HTR-8/SVneo (cell line): ENCODE measurements around the gene ANAPC16.

Source experiments
- DNase-seq: peaks from one replicate; pipeline ENCODE4 v3.0.0; 2011; ENCODE audit warnings: low spot score, mixed read lengths; ENCODE audit not compliant: insufficient read length
- FAIRE-seq: peaks from 2 replicates; lab custom pipeline; 2011; peaks lifted over from hg19 to GRCh38; lab: Jason Lieb, UNC

The ANAPC16 gene

DNA sequence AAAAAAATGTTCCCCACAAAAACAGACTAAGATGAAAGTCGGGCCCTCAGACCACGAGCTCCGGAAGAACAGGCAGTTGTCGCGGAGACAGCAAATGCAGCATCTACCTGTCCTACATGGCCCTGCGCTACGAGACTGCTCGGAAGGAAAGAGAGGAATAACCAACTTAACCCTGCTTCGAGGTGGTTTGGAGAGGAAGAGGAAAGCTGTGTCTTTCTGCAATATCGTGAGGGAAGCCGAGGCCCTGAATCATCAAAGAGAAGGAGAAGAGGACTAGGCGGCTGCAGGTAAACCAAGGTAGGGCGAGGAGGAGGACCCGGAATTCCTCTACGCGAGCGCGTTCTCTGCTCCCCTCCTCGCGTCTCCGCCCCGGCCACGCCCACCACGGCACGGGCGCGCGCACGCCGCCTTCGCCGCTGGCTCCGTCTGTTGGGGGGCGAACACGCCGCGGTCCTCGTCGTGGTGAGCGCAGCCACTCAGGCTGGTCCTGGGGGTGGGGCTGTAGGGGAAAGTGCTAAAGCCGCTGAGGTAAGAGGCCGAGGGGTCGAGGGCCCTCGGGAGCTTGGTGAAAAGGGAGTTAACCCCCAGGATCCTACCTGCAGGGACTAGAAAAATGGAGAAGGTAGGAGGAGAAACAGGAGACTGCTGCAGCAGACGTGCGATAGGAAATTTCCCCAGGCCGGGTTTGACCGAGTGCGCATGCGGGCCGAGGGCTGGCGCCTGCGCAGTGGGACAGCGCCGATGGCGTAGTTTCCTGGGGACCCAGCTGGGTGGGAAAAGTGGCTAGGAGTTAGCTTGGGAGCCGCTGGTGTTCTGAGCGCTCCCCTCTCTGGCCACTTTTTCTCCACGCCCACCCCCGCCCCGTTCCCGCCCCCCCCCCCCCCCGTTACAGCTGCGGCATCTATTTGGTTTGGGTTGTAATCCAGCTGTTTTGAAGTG, at the start of gene ANAPC16, which contains the start of gene ASCC1:
ANAPC16 (plus strand) TSS at position 402 of the 939 bp plus-strand sequence. CDS start 7,903 bp downstream, outside the sequence.
ASCC1 (minus strand) TSS at position 666 of the 939 bp plus-strand sequence. CDS start 2,978 bp downstream, outside the sequence.
- FAIRE-seq, result peak; percentile 92
- peak; percentile 91 for DNase-seq

DNA sequence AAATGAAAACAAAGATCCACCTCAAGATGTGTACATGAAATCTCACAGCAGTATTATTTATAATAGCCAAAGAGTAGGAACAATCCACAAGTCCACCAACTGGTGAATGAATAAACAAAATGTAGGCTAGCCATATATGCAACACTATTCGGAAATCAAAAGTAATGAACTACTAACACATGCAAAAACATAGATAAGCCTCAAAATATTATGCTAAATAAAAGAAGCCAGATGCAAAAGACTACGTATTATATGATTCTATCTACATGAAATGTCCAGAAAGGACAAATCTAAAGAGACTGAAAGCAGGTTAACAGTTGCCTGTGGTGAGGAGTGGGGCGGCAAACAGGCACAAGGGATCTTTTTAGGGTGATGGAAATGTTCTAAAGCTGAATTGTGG, 48.7 kb upstream of the ANAPC16 start:
- no peak for FAIRE-seq
- DNase-seq, result no peak

DNA sequence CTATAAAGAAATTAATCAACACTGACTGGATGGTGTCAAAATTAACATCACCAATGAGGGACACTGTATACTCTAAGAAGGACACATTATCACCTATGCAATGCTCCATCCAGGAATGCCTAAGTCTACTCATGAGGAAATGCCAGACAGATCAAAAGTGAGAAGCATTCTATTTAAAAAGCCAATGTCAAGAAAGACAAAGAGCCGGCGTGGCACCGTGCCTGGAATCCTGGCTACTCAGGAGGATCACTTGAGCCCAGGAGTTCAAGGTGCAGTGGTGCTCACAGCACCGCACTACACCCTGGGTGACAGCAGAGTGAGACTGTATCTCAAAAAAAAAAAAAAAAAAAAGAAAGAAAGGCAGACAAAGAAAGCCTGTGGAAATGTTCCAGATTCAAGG, 45.5 kb upstream of the ANAPC16 start:
- FAIRE-seq (no peak), DNase-seq (no peak)

DNA sequence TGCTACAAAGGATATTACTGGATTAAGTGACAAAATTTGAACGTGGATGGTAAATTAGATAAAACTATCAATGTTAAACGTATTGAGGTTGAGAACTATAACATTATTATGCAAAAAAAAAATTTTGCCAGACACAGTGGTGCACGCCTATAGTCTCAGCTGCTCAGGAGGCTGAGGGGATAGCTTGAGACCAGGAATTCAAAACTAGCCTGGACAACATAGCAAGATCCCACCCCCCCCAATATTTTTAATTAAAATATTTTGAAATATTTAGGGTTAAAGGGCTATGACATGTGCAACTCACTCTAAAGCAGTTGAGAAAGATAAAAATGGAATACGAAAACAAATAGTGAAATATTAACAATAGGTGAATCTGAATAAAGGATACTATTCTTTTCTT, 45.1 kb upstream of the ANAPC16 start:
- DNase-seq (no peak), FAIRE-seq (no peak)

DNA sequence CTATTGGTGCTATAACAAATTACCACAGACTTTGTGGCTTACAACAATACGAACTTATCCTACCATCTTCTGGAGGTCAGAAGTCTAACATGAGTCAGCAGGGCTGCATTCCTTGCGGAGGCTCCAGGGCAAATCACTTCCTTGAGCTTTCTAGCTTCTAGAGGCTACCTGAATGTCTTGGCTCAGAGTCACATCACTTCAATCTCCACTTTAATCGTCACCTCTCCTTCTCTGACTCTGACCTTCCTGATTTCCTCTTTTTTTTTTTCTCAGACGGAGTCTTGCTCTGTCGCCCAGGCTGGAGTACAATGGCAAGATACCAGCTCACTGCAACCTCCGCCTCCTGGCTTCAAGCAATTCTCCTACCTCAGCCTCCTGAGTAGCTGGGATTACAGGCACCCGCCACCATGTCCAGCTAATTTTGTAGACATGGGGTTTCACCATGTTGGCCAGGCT, 44.6 kb upstream of the ANAPC16 start:
- no peak for FAIRE-seq
- peak; percentile 64 for DNase-seq

DNA sequence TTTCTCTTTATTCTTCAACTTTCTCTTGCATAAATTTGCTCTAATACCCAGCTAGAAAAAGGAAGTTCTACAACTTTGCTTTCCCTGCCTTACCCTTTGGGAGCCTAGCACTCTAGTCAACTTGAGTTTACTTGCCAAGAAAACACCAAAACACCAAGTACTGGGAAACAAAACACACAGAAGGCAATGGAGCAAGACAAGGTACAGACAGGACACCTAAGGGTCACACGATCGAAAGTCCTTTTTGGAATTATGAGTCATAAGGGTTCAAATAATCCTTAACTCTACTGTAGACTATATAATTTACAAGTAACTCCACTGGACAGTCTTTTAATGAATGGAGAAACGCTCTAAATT, 42.6 kb upstream of the ANAPC16 start:
- FAIRE-seq (no peak), DNase-seq (no peak)

DNA sequence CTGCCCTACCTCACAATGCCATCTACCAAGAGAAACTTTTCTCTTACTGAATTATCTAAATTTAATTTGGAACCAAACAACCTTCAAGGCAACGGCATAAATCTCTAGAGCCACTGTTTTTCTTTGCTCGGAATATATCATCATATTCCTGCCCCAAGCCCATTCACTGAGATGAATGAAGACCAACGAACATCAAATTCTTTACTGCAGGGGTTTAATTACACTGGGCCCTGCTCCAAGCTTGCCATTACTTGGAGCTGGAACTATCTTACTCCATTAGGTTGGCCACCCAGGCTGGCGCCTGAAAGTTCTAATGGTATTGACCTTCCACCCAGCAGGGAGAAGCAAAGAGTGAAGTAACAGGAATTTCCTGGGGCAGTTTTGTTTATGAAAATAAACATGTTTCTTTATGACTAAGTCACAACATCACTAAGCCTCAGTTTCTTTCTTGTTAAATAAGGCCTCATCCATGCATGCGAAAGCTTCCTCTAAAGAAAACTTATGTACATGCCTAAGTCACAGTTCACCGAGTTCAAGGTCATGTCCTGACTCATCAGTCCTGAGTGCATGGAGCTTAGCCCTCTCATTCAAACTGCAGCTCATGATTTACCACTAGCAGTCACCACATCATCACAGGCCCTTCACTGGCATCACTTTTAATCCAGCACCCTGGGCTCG, 42.1 kb upstream of the ANAPC16 start:
- FAIRE-seq (peak; percentile 42), DNase-seq (no peak)

DNA sequence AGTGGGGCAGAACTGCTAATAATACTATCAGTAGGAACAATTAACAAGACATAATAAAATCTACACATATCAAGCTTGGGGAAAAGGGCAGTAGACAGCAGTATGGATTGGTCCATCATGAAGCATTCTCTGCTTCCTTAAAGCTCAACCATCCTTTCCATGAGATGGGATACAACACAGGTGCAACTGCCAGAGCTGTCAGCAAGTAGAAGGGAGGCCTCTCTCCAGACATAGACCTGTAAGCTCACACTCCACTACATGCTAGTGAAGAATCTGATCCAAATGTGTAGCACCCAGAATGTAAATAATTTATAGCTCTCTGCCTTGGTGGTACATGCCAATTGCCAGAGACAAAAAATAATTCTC, 41.5 kb upstream of the ANAPC16 start:
- no peak for FAIRE-seq
- no peak for DNase-seq

DNA sequence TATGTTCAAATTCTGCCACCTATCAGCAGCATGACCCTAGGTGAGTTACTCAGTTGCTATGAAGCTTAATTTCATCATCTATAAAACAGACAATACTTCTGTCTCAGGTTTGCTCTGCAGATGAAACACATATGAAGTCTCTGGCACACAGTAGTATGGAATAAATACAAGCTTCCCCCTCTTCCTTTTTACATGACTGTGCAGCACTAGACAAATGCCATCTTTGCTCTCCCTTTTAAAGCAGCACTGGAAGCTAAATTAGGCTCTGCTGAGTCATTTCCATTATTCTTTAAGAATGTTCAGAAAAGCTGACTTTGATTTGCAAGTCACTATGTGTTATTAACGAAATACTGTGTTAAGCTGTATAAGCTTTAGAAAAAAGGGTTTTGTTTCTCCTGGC, 40.7 kb upstream of the ANAPC16 start:
- FAIRE-seq, result no peak
- DNase-seq, result no peak

DNA sequence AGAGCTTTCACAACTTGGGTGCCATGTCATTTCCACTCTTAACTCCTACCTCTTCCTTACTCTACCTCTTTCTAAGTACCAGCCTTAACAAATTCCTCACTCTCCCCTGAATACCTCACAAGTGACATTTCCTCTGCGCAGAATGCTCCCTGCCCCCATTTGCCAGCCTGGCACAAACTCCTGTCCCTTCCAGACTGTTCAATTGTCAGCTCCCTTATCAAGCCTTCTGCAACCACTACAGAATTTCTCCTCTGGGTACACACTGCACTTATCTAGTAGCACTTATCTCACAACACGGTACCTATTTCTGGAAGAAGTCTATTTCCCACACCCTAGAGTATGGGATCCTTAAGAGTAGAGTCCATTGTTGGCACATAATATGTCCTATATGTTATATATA, 39.1 kb upstream of the ANAPC16 start:
- DNase-seq, result no peak
- FAIRE-seq, result no peak

DNA sequence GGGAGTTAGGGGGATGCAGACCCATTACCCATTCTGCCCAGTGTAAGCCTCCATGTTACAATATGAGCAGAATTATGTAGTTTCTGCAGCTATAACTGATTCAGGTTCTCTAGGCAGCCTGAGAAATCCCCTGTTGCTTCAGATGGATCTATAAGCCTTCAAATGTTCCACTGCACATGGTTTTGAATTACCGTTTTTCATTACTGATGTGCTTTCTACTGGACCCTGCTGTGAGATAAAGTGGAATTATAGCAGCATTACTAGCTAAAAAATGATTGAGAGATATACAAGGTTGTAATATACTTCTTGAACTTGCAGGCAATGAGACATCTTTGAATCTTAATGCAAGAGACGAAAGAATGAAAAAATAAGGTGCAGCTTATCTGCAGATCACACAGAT, 38.4 kb upstream of the ANAPC16 start:
- DNase-seq (no peak), FAIRE-seq (no peak)

DNA sequence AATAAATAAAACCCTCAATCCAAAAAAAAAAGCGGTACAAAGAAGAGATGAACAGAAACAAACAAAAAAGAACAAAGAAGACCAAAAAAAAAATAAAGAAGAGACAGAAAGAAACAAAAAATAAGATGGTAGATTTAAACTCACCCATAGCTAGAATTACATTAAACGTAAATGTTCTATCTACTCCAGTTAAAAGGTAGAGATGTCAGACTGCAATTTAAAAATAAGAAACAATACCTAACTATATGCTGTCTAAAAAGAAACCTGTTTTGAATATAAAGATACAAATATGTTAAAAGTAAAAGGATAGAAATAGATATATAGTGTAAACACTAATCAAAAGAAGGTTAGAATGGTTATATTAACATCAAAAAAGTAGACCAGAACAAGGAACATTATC, 31.7 kb upstream of the ANAPC16 start:
- no peak for FAIRE-seq
- no peak for DNase-seq

DNA sequence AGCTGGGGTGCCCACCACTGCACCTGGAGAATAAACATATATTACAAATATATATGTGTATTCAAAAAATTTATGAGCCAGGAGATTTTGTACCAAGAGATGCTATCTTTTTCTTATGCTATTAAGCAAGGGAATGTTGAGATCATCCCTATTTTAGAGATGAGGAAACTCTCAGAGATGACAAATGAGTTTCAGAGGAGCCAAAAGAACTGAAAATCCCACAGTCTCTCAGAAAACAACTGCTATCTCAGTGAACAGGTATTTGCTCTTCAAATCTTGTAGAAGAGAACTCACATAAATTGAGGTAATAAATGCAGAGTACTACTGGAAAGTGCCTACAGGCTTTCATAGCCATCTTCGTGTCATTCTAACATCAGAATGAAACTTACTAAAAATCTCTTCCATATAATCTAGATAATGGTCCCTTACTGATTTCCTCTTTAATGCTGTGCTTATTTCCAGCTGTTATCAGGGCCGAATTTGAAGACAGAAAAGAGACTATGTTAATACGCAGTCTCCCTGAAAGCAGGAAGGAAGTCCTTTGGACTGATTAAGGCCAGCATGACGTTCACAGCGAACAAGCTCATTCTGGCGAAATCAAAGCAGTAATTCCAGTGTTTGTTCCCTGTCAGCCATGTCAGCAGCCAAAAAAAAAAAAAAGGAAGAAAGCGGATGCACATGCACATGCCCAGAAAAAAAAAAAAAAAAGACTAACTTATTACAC, 29.4 kb upstream of the ANAPC16 start:
- no peak for DNase-seq
- FAIRE-seq, result no peak

DNA sequence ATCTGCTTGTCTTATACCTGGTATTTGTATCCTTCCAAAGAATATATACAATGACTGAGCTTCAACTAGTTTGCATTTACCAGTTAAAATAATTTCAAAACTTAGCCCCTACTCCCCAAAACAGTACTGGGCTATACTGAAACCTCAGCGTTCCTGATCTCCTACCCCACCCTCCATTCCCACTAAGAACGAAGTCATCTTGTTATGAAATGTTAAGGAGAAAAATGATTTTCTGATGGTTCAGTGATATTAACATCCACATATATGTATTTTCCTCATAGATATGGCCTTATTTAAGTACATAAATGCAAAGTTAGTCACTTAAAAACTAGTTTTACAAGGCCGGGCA, 28.9 kb upstream of the ANAPC16 start:
- no peak for FAIRE-seq
- DNase-seq, result no peak

DNA sequence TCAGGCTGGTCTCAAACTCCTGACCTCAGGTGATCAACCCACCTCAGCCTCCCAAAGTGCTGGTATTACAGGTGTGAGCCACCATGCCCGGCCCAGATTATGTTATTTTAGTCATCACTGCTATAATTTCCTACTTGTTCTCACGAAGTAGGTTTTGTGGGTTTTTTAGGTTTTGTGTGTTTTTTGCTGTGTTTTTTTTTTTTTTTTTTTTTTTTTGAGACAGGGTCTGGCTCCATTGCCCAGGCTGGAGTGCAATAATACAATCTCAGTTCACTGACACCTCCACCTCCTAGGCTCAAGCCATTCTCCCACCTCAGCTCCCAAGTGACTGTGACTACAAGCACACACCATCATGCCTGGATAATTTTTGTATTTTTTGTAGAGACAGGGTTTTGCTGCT, 20.9 kb upstream of the ANAPC16 start:
- DNase-seq, result no peak
- no peak for FAIRE-seq

DNA sequence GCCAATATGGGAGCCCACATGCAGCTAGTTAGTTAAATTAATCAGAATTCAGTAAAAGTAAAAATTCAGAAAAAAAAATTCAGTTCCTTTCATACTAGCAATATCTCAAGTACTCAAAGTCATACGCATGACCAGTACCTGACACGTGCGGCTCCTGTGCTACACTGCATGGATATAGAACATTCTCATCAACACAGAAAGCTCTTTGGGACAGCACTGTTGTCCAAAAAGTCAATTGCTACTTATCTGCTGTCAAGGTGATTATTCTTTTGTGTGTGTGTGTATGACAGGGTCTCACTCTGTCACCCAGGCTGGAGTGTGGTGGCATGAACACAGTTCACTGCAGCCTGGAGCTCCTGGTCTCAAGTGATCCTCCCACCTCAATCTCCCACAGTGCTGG, 14.9 kb upstream of the ANAPC16 start:
- FAIRE-seq, result no peak
- no peak for DNase-seq

DNA sequence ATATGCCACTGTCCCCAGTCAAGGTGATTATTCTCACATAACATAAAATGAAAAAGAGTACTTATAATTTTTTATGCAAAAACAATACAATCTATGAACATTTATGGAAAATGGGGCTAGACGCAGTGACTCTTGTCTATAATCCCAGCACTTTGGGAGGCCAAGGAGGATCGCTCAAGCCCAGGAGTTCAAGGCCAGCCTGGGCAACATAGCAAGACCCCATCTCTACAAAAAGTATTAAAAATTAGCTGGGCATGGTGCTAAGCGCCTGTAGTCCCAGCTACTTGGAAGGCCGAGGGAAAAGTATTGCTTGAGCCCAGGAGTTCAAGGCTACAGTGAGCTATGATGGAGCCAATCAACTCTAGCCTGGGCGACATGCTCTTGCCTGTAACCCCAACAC, 14.5 kb upstream of the ANAPC16 start:
- DNase-seq, result no peak
- no peak for FAIRE-seq

DNA sequence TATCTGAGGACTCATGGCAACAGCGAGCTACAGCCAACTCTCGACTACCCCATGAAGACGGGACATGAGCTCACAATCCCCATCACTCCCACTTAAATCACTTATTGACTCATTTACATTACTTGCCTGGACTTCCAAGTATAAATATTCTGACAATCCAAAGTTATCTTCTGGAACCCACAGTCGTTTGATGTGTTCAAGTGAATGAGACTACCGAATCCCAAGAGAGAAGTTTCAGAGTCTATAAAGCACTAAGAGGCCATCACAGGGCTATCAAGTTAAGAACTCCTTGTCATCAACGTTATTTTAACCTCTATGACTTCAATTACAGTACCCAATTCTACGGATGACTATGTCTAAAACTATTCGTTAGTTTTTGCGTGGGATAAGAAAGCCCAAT, 11.5 kb upstream of the ANAPC16 start:
- no peak for DNase-seq
- FAIRE-seq, result no peak

DNA sequence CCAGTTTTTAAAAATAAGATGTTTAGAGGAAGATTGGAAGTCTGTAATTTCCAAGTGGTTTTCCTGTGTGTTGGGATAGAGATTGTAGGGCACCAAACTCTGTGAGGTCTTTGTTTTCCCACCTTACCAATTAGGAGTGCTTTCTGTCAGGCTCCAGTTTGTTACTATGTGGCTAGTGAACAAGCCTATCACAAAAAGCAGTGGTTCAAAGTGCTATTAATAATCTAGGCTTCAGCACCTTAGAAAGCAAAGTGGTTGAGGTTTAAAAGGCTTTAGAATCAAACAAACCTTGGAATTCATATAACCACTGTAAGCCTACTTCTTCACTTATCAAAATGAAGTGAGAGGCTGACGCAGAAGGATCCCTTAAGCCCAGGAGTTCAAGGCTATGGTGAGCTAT, 11.1 kb upstream of the ANAPC16 start:
- DNase-seq (no peak), FAIRE-seq (no peak)

DNA sequence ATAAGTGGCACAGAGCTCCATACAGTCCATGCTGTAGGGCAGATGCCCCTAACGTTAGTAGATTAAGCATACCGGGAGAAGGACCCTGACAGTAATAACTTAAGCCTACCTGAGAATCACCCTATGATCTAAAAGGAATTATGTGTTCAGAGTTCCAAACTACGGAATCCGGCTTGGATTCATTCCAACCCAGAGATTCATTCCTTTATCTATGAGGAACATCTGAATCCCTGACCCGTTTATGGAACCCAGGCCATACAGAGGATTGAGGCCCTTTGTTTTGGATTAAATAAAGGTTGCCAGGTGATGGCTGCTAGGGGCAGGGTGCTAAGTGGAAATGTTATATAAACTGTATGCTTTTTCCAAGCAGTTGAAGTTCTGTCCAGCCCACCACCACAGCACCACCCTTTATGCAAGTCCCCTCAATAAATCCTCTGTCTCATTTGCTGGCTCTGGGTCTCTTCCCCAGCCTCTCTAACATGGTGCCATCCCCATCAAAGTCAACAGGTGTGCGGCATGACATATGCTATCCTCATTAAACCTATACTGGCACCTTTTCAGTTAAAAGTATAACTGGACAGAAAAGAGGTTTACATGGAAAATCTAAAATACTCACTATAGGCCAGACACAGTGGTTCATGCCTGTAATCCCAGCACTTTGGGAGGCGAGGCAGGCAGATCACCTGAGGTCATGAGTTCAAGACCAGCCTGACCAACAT, 9.1 kb upstream of the ANAPC16 start:
- DNase-seq (no peak), FAIRE-seq (no peak)
